DND-41 (cell line): Measurements from ENCODE around the gene IGF2BP3.

ENCODE experiments used
- ATAC-seq: fragments of 200-7000 bp; cut with Tn5 transposase; 3 replicates; pipeline ENCODE4 v1.9.1; 2021; ENCODE audit warnings: low read depth; ENCODE audit not compliant: insufficient read depth
- DNase-seq: peaks from one replicate; pipeline ENCODE4 v3.0.0-alpha.2; 2020
- H2AFZ ChIP-seq: 2 replicates; pipeline ENCODE4 v1.6.0; 2012; ENCODE audit warnings: low read depth, low read length
- H3K27ac ChIP-seq: 2 replicates; pipeline ENCODE4 v1.5.1; 2012; ENCODE audit warnings: low read length, inconsistent platforms
- H3K27me3 ChIP-seq: fragments of 200-600 bp; sonication (generic); 2 replicates; pipeline ENCODE4 v1.6.0; 2012; ENCODE audit warnings: low read length, mild to moderate bottlenecking, inconsistent platforms; ENCODE audit not compliant: insufficient read depth, poor library complexity
- H3K36me3 ChIP-seq: 2 replicates; pipeline ENCODE4 v1.5.1; 2012; ENCODE audit warnings: low read length, inconsistent platforms; ENCODE audit not compliant: insufficient read depth
- H3K4me1 ChIP-seq: 2 replicates; pipeline ENCODE4 v1.5.1; 2012; ENCODE audit warnings: mild to moderate bottlenecking, low read length; ENCODE audit not compliant: insufficient read depth
- H3K4me2 ChIP-seq: 2 replicates; pipeline ENCODE4 v1.6.0; 2012; ENCODE audit warnings: mild to moderate bottlenecking, moderate library complexity, low read length, inconsistent platforms; ENCODE audit not compliant: insufficient read depth
- H3K4me3 ChIP-seq, 2 experiments: fragments of 200-600 bp in 1 of 2; shearing (Covaris generic) in 1 of 2; 2 replicates each; pipeline ENCODE4 v1.5.1; 2012 to 2016; ENCODE audit warnings: inconsistent platforms in 2 of 2, low read length in 2 of 2, mild to moderate bottlenecking in 2 of 2, low read depth in 1 of 2, moderate library complexity in 1 of 2
- H3K79me2 ChIP-seq: 2 replicates; pipeline ENCODE4 v1.6.0; 2012; ENCODE audit warnings: low read length, inconsistent platforms; ENCODE audit not compliant: insufficient read depth
- H3K9ac ChIP-seq: 2 replicates; pipeline ENCODE4 v1.6.0; 2012; ENCODE audit warnings: low read depth, mild to moderate bottlenecking, inconsistent platforms, low read length, moderate library complexity
- H3K9me3 ChIP-seq: 2 replicates; pipeline ENCODE4 v1.5.1; 2012; ENCODE audit warnings: low read length, moderate library complexity, mild to moderate bottlenecking, inconsistent platforms; ENCODE audit not compliant: insufficient read depth, severe bottlenecking
- H4K20me1 ChIP-seq: 2 replicates; pipeline ENCODE4 v1.6.0; 2012; ENCODE audit warnings: low read length; ENCODE audit not compliant: insufficient read depth
- EZH2 ChIP-seq: IDR thresholded peaks from 3 replicates; pipeline ENCODE4 v1.6.1; 2012; ENCODE audit warnings: borderline replicate concordance, low read depth, mild to moderate bottlenecking, moderate library complexity, low read length, inconsistent platforms; ENCODE audit not compliant: severe bottlenecking
- TF ChIP-seq, protein P1 (sequence below): IDR thresholded peaks from 2 replicates; pipeline ENCODE4 v1.5.1; 2012; ENCODE audit warnings: borderline replicate concordance, low read length, moderate library complexity, mild to moderate bottlenecking; ENCODE audit not compliant: poor library complexity, severe bottlenecking; ENCODE audit errors: extremely low read depth

The IGF2BP3 gene

DNA sequence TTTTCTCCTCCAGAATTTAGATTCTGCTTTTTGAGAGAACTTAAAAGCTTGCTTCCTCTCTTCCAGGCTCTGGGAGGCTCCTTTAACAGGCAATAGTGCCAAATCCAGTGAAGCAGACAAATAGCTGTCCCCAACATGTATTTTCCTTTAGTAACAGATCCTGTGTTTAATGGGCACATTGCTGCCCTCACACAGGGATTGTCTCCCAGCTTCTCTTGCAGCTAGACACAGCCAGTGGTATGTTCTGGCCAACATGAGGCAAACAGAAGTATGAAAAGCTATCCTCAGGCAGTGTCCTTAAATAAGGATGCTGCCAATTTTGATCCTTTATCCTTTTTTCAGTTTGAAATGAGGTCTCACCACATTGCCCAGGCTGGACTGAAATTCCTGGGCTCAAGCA, 132.9 kb downstream of the IGF2BP3 start:
- no peaks in the 10 kb centered on the region for H3K36me3 ChIP-seq
- no peaks in the 10 kb centered on the region for H3K79me2 ChIP-seq
- TF ChIP-seq, protein P1, sequence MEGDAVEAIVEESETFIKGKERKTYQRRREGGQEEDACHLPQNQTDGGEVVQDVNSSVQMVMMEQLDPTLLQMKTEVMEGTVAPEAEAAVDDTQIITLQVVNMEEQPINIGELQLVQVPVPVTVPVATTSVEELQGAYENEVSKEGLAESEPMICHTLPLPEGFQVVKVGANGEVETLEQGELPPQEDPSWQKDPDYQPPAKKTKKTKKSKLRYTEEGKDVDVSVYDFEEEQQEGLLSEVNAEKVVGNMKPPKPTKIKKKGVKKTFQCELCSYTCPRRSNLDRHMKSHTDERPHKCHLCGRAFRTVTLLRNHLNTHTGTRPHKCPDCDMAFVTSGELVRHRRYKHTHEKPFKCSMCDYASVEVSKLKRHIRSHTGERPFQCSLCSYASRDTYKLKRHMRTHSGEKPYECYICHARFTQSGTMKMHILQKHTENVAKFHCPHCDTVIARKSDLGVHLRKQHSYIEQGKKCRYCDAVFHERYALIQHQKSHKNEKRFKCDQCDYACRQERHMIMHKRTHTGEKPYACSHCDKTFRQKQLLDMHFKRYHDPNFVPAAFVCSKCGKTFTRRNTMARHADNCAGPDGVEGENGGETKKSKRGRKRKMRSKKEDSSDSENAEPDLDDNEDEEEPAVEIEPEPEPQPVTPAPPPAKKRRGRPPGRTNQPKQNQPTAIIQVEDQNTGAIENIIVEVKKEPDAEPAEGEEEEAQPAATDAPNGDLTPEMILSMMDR: no peak
- TF ChIP-seq EZH2: no peak
- H2AFZ ChIP-seq: no peak overlapping the region
- no peak overlapping the region for H3K4me2 ChIP-seq
- no peak for DNase-seq
- no peaks in the 10 kb centered on the region for H3K4me1 ChIP-seq
- H3K9ac ChIP-seq: no peak overlapping the region
- H3K9me3 ChIP-seq: no peaks in the 10 kb centered on the region
- no peak for ATAC-seq
- H3K27me3 ChIP-seq: no peaks in the 10 kb centered on the region
- H4K20me1 ChIP-seq: no peaks in the 10 kb centered on the region
- H3K4me3 ChIP-seq: no peak overlapping the region
- no peak overlapping the region for H3K27ac ChIP-seq

DNA sequence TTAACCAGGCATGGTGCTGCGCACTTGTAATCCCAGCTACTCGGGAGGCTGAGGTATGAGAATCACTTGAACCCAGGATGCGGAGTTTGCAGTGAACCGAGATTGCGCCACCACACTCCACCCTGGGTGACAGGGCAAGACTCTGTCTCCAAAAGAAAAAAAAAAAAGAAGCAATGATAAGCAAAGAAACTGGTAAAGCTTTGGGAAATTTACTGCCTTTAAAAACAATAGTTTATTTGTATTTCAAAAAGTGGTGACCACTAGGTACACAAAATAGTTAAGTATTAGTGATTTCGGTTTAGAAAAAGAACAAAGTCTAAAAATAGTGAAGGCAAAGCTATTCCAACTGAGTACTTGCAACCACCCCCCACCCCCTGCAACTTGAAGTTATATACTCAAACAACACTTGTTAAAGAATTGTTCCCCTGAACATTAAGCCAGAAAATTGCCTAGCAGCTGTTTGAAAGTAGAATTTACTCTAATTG, 133.4 kb downstream of the IGF2BP3 start:
- TF ChIP-seq, protein P1: no peak
- H3K79me2 ChIP-seq: no peaks in the 10 kb centered on the region
- no peaks in the 10 kb centered on the region for H3K27me3 ChIP-seq
- H2AFZ ChIP-seq: no peak overlapping the region
- ATAC-seq: no peak
- no peaks in the 10 kb centered on the region for H4K20me1 ChIP-seq
- no peak overlapping the region for H3K9ac ChIP-seq
- DNase-seq: no peak
- H3K36me3 ChIP-seq: no peaks in the 10 kb centered on the region
- no peaks in the 10 kb centered on the region for H3K9me3 ChIP-seq
- no peak overlapping the region for H3K4me2 ChIP-seq
- no peaks in the 10 kb centered on the region for H3K4me1 ChIP-seq
- no peak overlapping the region for H3K27ac ChIP-seq
- no peak overlapping the region for H3K4me3 ChIP-seq

DNA sequence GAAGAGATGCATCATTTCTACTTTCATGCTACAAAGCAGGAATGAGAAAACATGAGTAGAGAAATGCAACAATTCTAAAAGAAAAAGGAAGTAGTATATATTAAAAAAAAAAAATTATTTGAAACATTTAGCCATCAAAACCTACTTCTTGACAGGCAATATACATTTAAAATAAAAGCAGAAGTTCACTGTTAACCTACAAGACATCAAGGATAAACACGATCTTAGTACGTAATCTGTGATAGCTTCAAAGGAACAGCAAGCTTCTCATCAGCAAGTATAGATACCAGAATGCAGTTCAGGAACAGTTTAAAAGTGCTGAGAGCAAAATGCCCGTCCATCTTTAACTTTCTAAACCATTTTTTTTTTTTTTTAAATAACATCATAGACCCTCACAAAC, 134.2 kb downstream of the IGF2BP3 start:
- no peaks in the 10 kb centered on the region for H3K36me3 ChIP-seq
- no peak overlapping the region for H3K27ac ChIP-seq
- no peak for DNase-seq
- no peak overlapping the region for H3K4me2 ChIP-seq
- H3K4me1 ChIP-seq: no peaks in the 10 kb centered on the region
- no peak for ATAC-seq
- no peak overlapping the region for H3K4me3 ChIP-seq
- TF ChIP-seq EZH2: no peak
- TF ChIP-seq, protein P1: no peak
- no peaks in the 10 kb centered on the region for H3K27me3 ChIP-seq
- no peak overlapping the region for H2AFZ ChIP-seq
- no peaks in the 10 kb centered on the region for H4K20me1 ChIP-seq
- no peaks in the 10 kb centered on the region for H3K9me3 ChIP-seq
- H3K9ac ChIP-seq: no peak overlapping the region
- H3K79me2 ChIP-seq: no peaks in the 10 kb centered on the region

DNA sequence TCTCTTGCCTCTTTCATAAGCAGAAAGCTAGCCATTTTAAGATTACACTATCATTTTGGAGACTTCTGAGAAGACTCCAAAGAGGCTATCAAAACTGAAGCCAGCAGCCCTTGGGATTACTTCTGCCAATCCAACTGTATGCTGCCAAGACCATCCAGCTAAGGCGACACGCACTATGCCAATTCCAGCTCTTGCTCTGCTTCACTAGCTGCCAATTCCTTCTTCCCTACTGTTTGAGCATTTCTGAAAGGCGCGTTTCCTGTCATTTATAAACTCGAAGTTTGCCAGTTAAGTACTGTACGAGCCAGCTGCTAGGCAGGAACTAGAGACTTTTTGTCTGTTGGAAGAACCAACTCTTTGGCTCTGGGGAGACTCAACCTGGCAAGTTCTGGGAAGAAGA, 134.7 kb downstream of the IGF2BP3 start:
- H3K4me1 ChIP-seq: no peaks in the 10 kb centered on the region
- DNase-seq (no peak), ATAC-seq (no peak)

More for the DNA sequence above, 134.7 kb downstream of the IGF2BP3 start:
- no peaks in the 10 kb centered on the region for H4K20me1 ChIP-seq
- no peaks in the 10 kb centered on the region for H3K79me2 ChIP-seq
- no peak overlapping the region for H3K27ac ChIP-seq
- H3K9ac ChIP-seq: no peak overlapping the region
- H3K27me3 ChIP-seq: no peaks in the 10 kb centered on the region
- H3K9me3 ChIP-seq: no peaks in the 10 kb centered on the region
- H2AFZ ChIP-seq: no peak overlapping the region
- no peak overlapping the region for H3K4me3 ChIP-seq
- no peak overlapping the region for H3K4me2 ChIP-seq
- TF ChIP-seq, protein P1: no peak
- TF ChIP-seq EZH2: no peak
- no peaks in the 10 kb centered on the region for H3K36me3 ChIP-seq
